ENCODE measurements around the gene LRP8.

- TF ChIP-seq CTCF (IDR thresholded peaks at IDR 0.05 in 4 of 5, conservative IDR thresholded peaks at IDR 0.05 in 1 of 5) (no peak), POLR2A (IDR thresholded peaks at IDR 0.05) (no peak)
Measured at GRCh38 chr1:53356637-53357036, 28.8 kb upstream of the LRP8 start.
